Keratinocyte (primary cell): ENCODE measurements around the gene MPND. TPM values are rescaled to one million over a fixed set of nuclear protein-coding genes. Genes with fewer than 3 reads are reported as not detected.

Source experiments
- DNase-seq: peaks from one replicate; pipeline ENCODE4 v3.0.0-alpha.2; 2011; ENCODE audit warnings: low read depth, missing footprints, low spot score
- FAIRE-seq: peaks from 2 replicates; lab custom pipeline; 2011; peaks lifted over from hg19 to GRCh38; lab: Jason Lieb, UNC
- H2AFZ ChIP-seq: 2 replicates; pipeline ENCODE4 v1.6.0; 2012; ENCODE audit warnings: low read length, control low read depth, inconsistent platforms; ENCODE audit not compliant: control insufficient read depth
- H3K27ac ChIP-seq: 2 replicates; pipeline ENCODE4 v1.5.1; 2011; ENCODE audit warnings: low read length; ENCODE audit not compliant: control insufficient read depth, insufficient read depth
- H3K27me3 ChIP-seq: 3 replicates; pipeline ENCODE4 v1.6.0; 2011; ENCODE audit warnings: low read length; ENCODE audit not compliant: control insufficient read depth, insufficient read depth; ENCODE audit errors: extremely low read depth
- H3K36me3 ChIP-seq, 2 experiments: 2 replicates in 1 of 2; 3 replicates in 1 of 2; pipeline ENCODE4 v1.5.1; 2011; ENCODE audit warnings: low read length in 2 of 2, mild to moderate bottlenecking in 1 of 2; ENCODE audit not compliant: control insufficient read depth in 2 of 2, insufficient read depth in 2 of 2; ENCODE audit errors: extremely low read depth in 1 of 2
- H3K4me1 ChIP-seq: 3 replicates; pipeline ENCODE4 v1.5.1; 2011; ENCODE audit warnings: low read length; ENCODE audit not compliant: control insufficient read depth, insufficient read depth; ENCODE audit errors: extremely low read depth
- H3K4me2 ChIP-seq: 3 replicates; pipeline ENCODE4 v1.6.0; 2011; ENCODE audit warnings: low read depth, low read length; ENCODE audit not compliant: control insufficient read depth, insufficient read depth; ENCODE audit errors: extremely low read depth
- H3K4me3 ChIP-seq, 3 experiments: fragments of 200-600 bp in 1 of 3; sonication (generic) in 1 of 3; 2 replicates in 2 of 3; 3 replicates in 1 of 3; pipeline ENCODE4 v1.5.1; 2011 to 2016; ENCODE audit warnings: low read length in 3 of 3, mild to moderate bottlenecking in 3 of 3, control low read depth in 2 of 3, inconsistent platforms in 1 of 3, low read depth in 1 of 3, mixed read lengths in 1 of 3, mixed run types in 1 of 3, moderate library complexity in 1 of 3; ENCODE audit not compliant: control insufficient read depth in 2 of 3, insufficient read depth in 2 of 3; ENCODE audit errors: extremely low read depth in 1 of 3
- H3K79me2 ChIP-seq: 2 replicates; pipeline ENCODE4 v1.6.0; 2012; ENCODE audit warnings: low read length; ENCODE audit not compliant: control insufficient read depth, insufficient read depth
- H3K9ac ChIP-seq: 3 replicates; pipeline ENCODE4 v1.6.0; 2011; ENCODE audit warnings: low read length; ENCODE audit not compliant: control insufficient read depth, insufficient read depth; ENCODE audit errors: extremely low read depth
- H3K9me1 ChIP-seq: 3 replicates; pipeline ENCODE4 v1.6.0; 2011; ENCODE audit warnings: low read length; ENCODE audit not compliant: control insufficient read depth, insufficient read depth; ENCODE audit errors: extremely low read depth
- H3K9me3 ChIP-seq: 2 replicates; pipeline ENCODE4 v1.5.1; 2012; ENCODE audit warnings: low read depth, low read length; ENCODE audit not compliant: control insufficient read depth
- H4K20me1 ChIP-seq: 3 replicates; pipeline ENCODE4 v1.6.0; 2011; ENCODE audit warnings: low read length; ENCODE audit not compliant: control insufficient read depth, insufficient read depth; ENCODE audit errors: extremely low read depth
- EZH2 ChIP-seq: IDR thresholded peaks from one replicate; pipeline ENCODE4 v1.6.1; 2012; ENCODE audit warnings: inconsistent platforms, mild to moderate bottlenecking, low read length, moderate library complexity
- dilution Hi-C: fragments of 300-500 bp; cut with MboI; formaldehyde crosslinking; loops from one replicate; pipeline ENCODE4 v1.7.0; 2020; ENCODE audit warnings: low sequenced_read_pairs; ENCODE audit not compliant: extremely low pct_ligation_motif_present
- polyA plus RNA-seq, 5 experiments: library from polyadenylated mRNA; depleted of rRNA in 3 of 5; stranded (reverse) in 3 of 5; stranded (forward) in 1 of 5; unstranded in 1 of 5; fragments of >200 nt; gene quantifications; 1 replicate in 1 of 5; 2 replicates in 3 of 5; 3 replicates in 1 of 5; pipeline versions ENCODE4 v1.2.1 to v1.2.3, GENCODE V29; 2011 to 2012; ENCODE audit warnings: missing spikeins in 2 of 5, low read depth in 1 of 5, low replicate concordance in 1 of 5
- TF ChIP-seq, protein P1 (sequence below), 3 experiments: IDR thresholded peaks in 1 of 3; conservative IDR thresholded peaks in 1 of 3; optimal IDR thresholded peaks in 1 of 3; 2 replicates in 2 of 3; 3 replicates in 1 of 3; pipeline versions ENCODE3 to v1.5.1; 2011; ENCODE audit warnings: low read length in 3 of 3, mild to moderate bottlenecking in 3 of 3, moderate library complexity in 2 of 3, control low read depth in 1 of 3, inconsistent platforms in 1 of 3; ENCODE audit not compliant: insufficient read depth in 2 of 3; ENCODE audit errors: extremely low read depth in 1 of 3

Gene MPND
- polyA plus RNA-seq, 1 donor (not counting 4 experiments of a cell fraction or from before 2014, with no cell fraction given) = 4.2 TPM

DNA sequence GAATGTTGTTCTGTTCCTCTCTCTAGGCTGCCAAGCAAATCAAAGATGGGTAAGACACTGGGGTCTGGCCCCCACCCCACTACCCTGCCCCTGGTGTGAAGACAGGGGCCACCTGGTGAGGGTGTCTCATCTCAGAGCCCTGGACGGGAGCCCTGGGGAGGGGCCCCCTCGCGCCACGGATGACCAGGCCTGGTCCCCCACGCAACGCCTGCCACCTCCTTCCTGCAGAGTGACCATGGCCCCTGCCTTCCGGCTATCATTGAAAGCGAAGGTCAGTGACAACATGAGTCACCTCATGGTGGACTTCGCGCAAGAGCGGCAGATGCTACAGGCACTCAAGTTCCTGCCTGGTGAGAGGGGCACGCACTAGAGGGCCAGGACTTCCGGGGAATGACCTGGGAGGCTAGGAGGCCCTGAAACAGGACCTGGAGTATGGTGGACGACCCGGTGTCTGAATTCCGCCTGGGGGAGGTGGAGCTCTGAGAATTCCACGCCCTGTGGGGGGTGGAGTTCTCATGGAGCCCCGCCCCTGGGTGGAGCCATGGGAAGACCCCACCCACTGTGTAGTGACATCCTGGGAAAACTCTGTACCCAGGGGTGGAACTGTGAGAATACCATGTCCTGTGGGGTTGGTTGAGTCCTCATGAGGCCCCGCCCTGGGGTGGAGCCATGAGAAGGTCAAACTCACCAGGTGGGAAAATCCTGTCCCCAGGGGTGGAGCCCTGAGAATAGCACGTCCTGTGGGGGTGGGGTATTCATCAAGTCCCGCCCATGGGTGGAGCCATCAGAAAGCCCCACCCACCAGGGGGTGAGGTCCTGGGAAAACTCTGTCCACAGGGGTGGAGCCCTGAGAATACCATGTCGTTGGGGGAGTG, 32.9 kb upstream of the MPND start:
- Histone ChIP-seq H3K4me3 (no peak overlapping the region), H3K9me3 (no peaks in the 10 kb centered on the region), H3K9me1 (no peaks in the 10 kb centered on the region), H3K27me3 (no peaks in the 10 kb centered on the region), H3K4me2 (no peak overlapping the region), H3K9ac (no peak overlapping the region), H3K79me2 (no peaks in the 10 kb centered on the region), H4K20me1 (no peaks in the 10 kb centered on the region), H3K27ac (no peak overlapping the region), H3K36me3 (no peaks in the 10 kb centered on the region), H2AFZ (no peak overlapping the region), H3K4me1 (no peaks in the 10 kb centered on the region)
- TF ChIP-seq, protein P1, sequence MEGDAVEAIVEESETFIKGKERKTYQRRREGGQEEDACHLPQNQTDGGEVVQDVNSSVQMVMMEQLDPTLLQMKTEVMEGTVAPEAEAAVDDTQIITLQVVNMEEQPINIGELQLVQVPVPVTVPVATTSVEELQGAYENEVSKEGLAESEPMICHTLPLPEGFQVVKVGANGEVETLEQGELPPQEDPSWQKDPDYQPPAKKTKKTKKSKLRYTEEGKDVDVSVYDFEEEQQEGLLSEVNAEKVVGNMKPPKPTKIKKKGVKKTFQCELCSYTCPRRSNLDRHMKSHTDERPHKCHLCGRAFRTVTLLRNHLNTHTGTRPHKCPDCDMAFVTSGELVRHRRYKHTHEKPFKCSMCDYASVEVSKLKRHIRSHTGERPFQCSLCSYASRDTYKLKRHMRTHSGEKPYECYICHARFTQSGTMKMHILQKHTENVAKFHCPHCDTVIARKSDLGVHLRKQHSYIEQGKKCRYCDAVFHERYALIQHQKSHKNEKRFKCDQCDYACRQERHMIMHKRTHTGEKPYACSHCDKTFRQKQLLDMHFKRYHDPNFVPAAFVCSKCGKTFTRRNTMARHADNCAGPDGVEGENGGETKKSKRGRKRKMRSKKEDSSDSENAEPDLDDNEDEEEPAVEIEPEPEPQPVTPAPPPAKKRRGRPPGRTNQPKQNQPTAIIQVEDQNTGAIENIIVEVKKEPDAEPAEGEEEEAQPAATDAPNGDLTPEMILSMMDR (optimal IDR thresholded peaks at IDR 0.05 in 1 of 3, IDR thresholded peaks at IDR 0.05 in 1 of 3, conservative IDR thresholded peaks at IDR 0.05 in 1 of 3; ENCODE audit: extremely low read depth in 1 of 3, insufficient read depth in 2 of 3, low read length in 3 of 3) = no peak
- no peak for TF ChIP-seq EZH2
- DNase-seq (no peak), FAIRE-seq (no peak)
- dilution Hi-C loops = no loop called here

DNA sequence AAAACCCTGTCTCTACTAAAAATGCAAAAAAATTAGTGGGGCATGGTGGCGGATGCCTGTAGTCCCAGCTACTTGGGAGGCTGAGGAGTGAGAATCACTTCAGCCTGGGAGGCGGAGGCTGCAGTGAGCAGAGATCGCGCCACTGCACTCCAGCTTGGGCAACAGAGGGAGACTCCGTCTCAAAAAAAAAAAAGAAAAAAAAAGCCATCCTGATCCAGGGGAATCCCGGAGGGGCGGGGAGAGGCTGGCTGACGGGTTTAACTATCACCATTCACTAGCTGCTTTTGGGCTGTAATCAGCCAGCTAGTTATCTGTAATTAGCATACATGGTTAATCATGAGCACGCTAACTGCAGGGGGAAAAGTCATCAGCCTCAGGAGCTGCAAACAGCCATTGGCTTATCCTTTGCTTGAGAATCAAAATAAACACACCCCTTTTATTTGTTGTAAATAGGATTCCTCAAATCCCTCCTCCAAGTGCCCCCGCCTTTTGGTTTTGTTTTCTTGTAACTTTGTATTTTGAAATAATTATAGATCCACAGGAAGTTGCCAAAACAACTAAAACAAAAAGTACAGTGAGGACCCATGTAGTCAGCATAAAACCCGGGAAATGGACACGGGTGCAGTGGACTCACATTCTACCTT, 29.4 kb upstream of the MPND start:
- Histone ChIP-seq H3K4me1 (no peaks in the 10 kb centered on the region), H3K9ac (no peak overlapping the region), H2AFZ (no peak overlapping the region)

More for the DNA sequence above, 29.4 kb upstream of the MPND start:
- no peaks in the 10 kb centered on the region for H3K9me1 ChIP-seq
- no peak overlapping the region for H3K27ac ChIP-seq
- DNase-seq (no peak), FAIRE-seq (no peak)
- H3K79me2 ChIP-seq = no peaks in the 10 kb centered on the region
- no peak overlapping the region for H3K4me2 ChIP-seq
- dilution Hi-C loops = no loop called here
- H3K9me3 ChIP-seq = no peaks in the 10 kb centered on the region
- no peak overlapping the region for H3K4me3 ChIP-seq
- H3K36me3 ChIP-seq = no peaks in the 10 kb centered on the region
- no peak for TF ChIP-seq EZH2
- TF ChIP-seq, protein P1 (optimal IDR thresholded peaks at IDR 0.05 in 1 of 3, IDR thresholded peaks at IDR 0.05 in 1 of 3, conservative IDR thresholded peaks at IDR 0.05 in 1 of 3; ENCODE audit: extremely low read depth in 1 of 3, insufficient read depth in 2 of 3, low read length in 3 of 3) = no peak
- H3K27me3 ChIP-seq = no peaks in the 10 kb centered on the region
- H4K20me1 ChIP-seq = no peaks in the 10 kb centered on the region
